Naive thymus-derived CD4-positive, alpha-beta T cell (primary cell): Measurements from ENCODE around the gene PCDHGA1. TPM values are rescaled to one million over a fixed set of nuclear protein-coding genes. Genes with fewer than 3 reads are reported as not detected.
"Not testable (repeated sequence)": the region's sequence is repeated elsewhere in the genome, so short reads cannot be mapped to it uniquely, and the experiment has no call there.

Experiments
- ATAC-seq: fragments of 150-1000 bp; cut with Tn5 transposase; 2 replicates; pipeline ENCODE4 v1.10.0; 2021; ENCODE audit warnings: mild to moderate bottlenecking, moderate library complexity
- CTCF ChIA-PET: fragments of 350-600 bp; sonication (Branson Sonifier 250); formaldehyde crosslinking; loops from one replicate; lab custom pipeline; 2021; ENCODE audit warnings: antibody characterized with exemption; lab: Charles Lee
- POLR2A ChIA-PET: fragments of 350-600 bp; sonication (Branson Sonifier 250); formaldehyde crosslinking; loops from one replicate; lab custom pipeline; 2021; ENCODE audit warnings: antibody characterized with exemption, inconsistent platforms; lab: Charles Lee
- DNase-seq, 9 donors: peaks; one replicate each; pipeline versions ENCODE4 v3.0.0 to v3.0.0-alpha.2; 2020 to 2022; ENCODE audit warnings: mixed read lengths in 1 of 9
- H3K27ac ChIP-seq: one replicate; pipeline ENCODE4 v1.7.0; 2013; ENCODE audit warnings: mild to moderate bottlenecking, low read depth, low read length, moderate library complexity
- H3K27me3 ChIP-seq, 2 donors: one replicate each; pipeline ENCODE4 v1.7.0; 2013; ENCODE audit warnings: low read length in 2 of 2, mild to moderate bottlenecking in 2 of 2, moderate library complexity in 2 of 2; ENCODE audit not compliant: control insufficient read depth in 2 of 2, insufficient read depth in 2 of 2
- H3K36me3 ChIP-seq, 3 experiments: 1 replicate in 2 of 3; 2 replicates in 1 of 3; pipeline ENCODE4 v1.7.0; 2013; ENCODE audit warnings: low read length in 3 of 3, mild to moderate bottlenecking in 3 of 3, moderate library complexity in 1 of 3; ENCODE audit not compliant: insufficient read depth in 3 of 3, control insufficient read depth in 2 of 3
- H3K4me1 ChIP-seq, 2 donors: one replicate each; pipeline ENCODE4 v1.7.0; 2013; ENCODE audit warnings: low read length in 2 of 2, mild to moderate bottlenecking in 2 of 2, moderate library complexity in 1 of 2; ENCODE audit not compliant: control insufficient read depth in 2 of 2, insufficient read depth in 2 of 2
- H3K4me3 ChIP-seq: 2 replicates; pipeline ENCODE4 v1.7.0; 2013; ENCODE audit warnings: mild to moderate bottlenecking, low read length
- H3K9me3 ChIP-seq, 3 experiments: 1 replicate in 2 of 3; 2 replicates in 1 of 3; pipeline ENCODE4 v1.7.0; 2013; ENCODE audit warnings: low read length in 3 of 3; ENCODE audit not compliant: control insufficient read depth in 2 of 3
- H3K27ac Mint-ChIP-seq, 9 donors: one replicate each; pipeline ENCODE4 v1.8.0; 2020 to 2022; ENCODE audit warnings: mixed read lengths in 9 of 9, mild to moderate bottlenecking in 8 of 9, moderate library complexity in 5 of 9, inconsistent platforms in 2 of 9
- H3K27me3 Mint-ChIP-seq, 5 donors: one replicate each; pipeline ENCODE4 v1.8.0; 2021 to 2022; ENCODE audit warnings: mixed read lengths in 5 of 5, mild to moderate bottlenecking in 1 of 5
- H3K36me3 Mint-ChIP-seq, 5 donors: one replicate each; pipeline ENCODE4 v1.8.0; 2020 to 2022; ENCODE audit warnings: mixed read lengths in 5 of 5, mild to moderate bottlenecking in 3 of 5, inconsistent platforms in 1 of 5
- H3K4me1 Mint-ChIP-seq, 7 donors: one replicate each; pipeline ENCODE4 v1.8.0; 2020 to 2022; ENCODE audit warnings: mixed read lengths in 7 of 7, mild to moderate bottlenecking in 3 of 7, inconsistent platforms in 1 of 7
- H3K4me3 Mint-ChIP-seq, 10 donors: one replicate each; pipeline ENCODE4 v1.8.0; 2020 to 2022; ENCODE audit warnings: mild to moderate bottlenecking in 10 of 10, mixed read lengths in 10 of 10, moderate library complexity in 6 of 10, inconsistent platforms in 2 of 10
- H3K9me3 Mint-ChIP-seq, 11 donors: one replicate each; pipeline ENCODE4 v1.8.0; 2020 to 2022; ENCODE audit warnings: mixed read lengths in 11 of 11, mild to moderate bottlenecking in 4 of 11, inconsistent platforms in 1 of 11, moderate library complexity in 1 of 11
- intact Hi-C, 2 donors: fragments of 100-400 bp; cut with micrococcal nuclease; formaldehyde crosslinking; loops; one replicate each; pipeline ENCODE4 v1.15.1; 2023
- polyA plus RNA-seq, 2 donors: library from polyadenylated mRNA; unstranded; fragments of 300-500 nt; fragmentation: Illumina TruSeq; gene quantifications; one replicate each; pipeline ENCODE4 v1.2.3, GENCODE V29; 2021
- total RNA-seq, 6 experiments: library from RNA in 5 of 6; stranded (reverse) in 5 of 6; gene quantifications; 1 replicate in 5 of 6; 2 replicates in 1 of 6; pipeline ENCODE4 v1.2.3 and lab custom pipeline; 2021 to 2026

PCDHGA1 gene
- total and polyA plus RNA-seq, 7 experiments from 2014 or later, result 0.08 to 0.54 (median 0.17) TPM; not detected in 2

GRCh38 chr5:141394401-141395187 is 64.3 kb downstream of the PCDHGA1 start:
- H3K9me3 Mint-ChIP-seq, result peaks cover 0 to 86% (median 49%) of the 10 kb centered on the region in 11 donors
- intact Hi-C loops, DNase-seq, H3K4me3 Mint-ChIP-seq, H3K4me1 Mint-ChIP-seq, CTCF ChIA-PET, H3K4me3 ChIP-seq, POLR2A ChIA-PET, ATAC-seq, H3K36me3 ChIP-seq, H3K27ac ChIP-seq, H3K4me1 ChIP-seq: not testable (repeated sequence)
- peaks cover 4 to 12% of the 10 kb centered on the region in 2 donors for H3K27me3 ChIP-seq
- H3K9me3 ChIP-seq, result peaks cover 0 to 39% (median 0%) of the 10 kb centered on the region in 3 experiments
- H3K36me3 Mint-ChIP-seq, result peaks cover 2 to 27% (median 10%) of the 10 kb centered on the region in 5 donors
- H3K27ac Mint-ChIP-seq, result peak overlapping the region in 1 of 9 donors; percentile 28
- H3K27me3 Mint-ChIP-seq, result peaks cover 37 to 85% (median 74%) of the 10 kb centered on the region in 5 donors

- H3K4me3 ChIP-seq, H3K4me1 ChIP-seq, CTCF ChIA-PET, H3K4me1 Mint-ChIP-seq, H3K27ac ChIP-seq, POLR2A ChIA-PET, intact Hi-C loops, H3K36me3 ChIP-seq: not testable (repeated sequence)
- Mint-ChIP-seq H3K9me3 (peaks cover 4 to 82% (median 38%) of the 10 kb centered on the region in 11 donors), H3K27me3 (peaks cover 45 to 83% (median 68%) of the 10 kb centered on the region in 5 donors), H3K27ac (peak within 1 kb of the TSS in 2 of 9 donors; percentile 43 to 83), H3K4me3 (peak within 1 kb of the TSS; percentile 27 to 67 (median 44)), H3K36me3 (peaks cover 4 to 27% (median 9%) of the 10 kb centered on the region in 5 donors)
- peak; percentile 89 for ATAC-seq
- H3K27me3 ChIP-seq, result peaks cover 2 to 18% of the 10 kb centered on the region in 2 donors
- peaks cover 0 to 45% (median 0%) of the 10 kb centered on the region in 3 experiments for H3K9me3 ChIP-seq
- peak in 4 of 9 donors; percentile 41 to 49 (median 42) for DNase-seq
These were observed 67.6 kb downstream of the PCDHGA1 start, which contains the start of gene PCDHGB5 for GRCh38 chr5:141397756-141398551. PCDHGB5 (plus strand) TSS chr5:141397947; CDS start chr5:141398128, 181 bp downstream.

DNA sequence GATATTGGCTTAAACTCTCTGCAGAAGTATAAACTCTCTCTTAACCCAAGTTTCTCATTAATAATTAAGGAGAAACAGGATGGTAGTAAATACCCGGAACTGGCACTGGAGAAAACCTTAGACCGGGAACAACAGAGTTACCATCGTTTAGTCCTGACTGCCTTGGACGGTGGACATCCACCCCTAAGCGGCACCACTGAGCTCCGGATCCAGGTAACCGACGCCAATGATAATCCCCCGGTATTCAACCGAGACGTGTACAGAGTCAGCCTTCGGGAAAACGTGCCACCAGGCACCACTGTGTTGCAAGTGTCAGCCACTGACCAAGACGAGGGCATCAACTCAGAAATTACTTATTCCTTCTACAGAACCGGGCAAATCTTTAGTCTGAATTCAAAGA is 68.3 kb downstream of the PCDHGA1 start:
- H3K36me3 Mint-ChIP-seq, result peaks cover 4 to 28% (median 9%) of the 10 kb centered on the region in 5 donors
- DNase-seq (no peak), ATAC-seq (no peak)
- Histone ChIP-seq H3K4me3 (no peak overlapping the region), H3K36me3 (no peaks in the 10 kb centered on the region), H3K4me1 (no peaks in the 10 kb centered on the region), H3K27me3 (peaks cover 2 to 18% of the 10 kb centered on the region in 2 donors), H3K27ac (no peak overlapping the region), H3K9me3 (peaks cover 0 to 45% (median 0%) of the 10 kb centered on the region in 3 experiments)
- H3K27ac Mint-ChIP-seq, result peak overlapping the region in 2 of 9 donors; percentile 43 to 83
- POLR2A ChIA-PET, result no interaction called here
- intact Hi-C loops, result no loop called here
- peaks cover 50 to 83% (median 70%) of the 10 kb centered on the region in 5 donors for H3K27me3 Mint-ChIP-seq
- CTCF ChIA-PET, result no interaction called here
- H3K9me3 Mint-ChIP-seq, result peaks cover 4 to 82% (median 38%) of the 10 kb centered on the region in 11 donors
- peaks cover 0 to 6% (median 2%) of the 10 kb centered on the region in 7 donors for H3K4me1 Mint-ChIP-seq
- H3K4me3 Mint-ChIP-seq, result peak overlapping the region in 3 of 10 donors; percentile 23 to 41 (median 33)

DNA sequence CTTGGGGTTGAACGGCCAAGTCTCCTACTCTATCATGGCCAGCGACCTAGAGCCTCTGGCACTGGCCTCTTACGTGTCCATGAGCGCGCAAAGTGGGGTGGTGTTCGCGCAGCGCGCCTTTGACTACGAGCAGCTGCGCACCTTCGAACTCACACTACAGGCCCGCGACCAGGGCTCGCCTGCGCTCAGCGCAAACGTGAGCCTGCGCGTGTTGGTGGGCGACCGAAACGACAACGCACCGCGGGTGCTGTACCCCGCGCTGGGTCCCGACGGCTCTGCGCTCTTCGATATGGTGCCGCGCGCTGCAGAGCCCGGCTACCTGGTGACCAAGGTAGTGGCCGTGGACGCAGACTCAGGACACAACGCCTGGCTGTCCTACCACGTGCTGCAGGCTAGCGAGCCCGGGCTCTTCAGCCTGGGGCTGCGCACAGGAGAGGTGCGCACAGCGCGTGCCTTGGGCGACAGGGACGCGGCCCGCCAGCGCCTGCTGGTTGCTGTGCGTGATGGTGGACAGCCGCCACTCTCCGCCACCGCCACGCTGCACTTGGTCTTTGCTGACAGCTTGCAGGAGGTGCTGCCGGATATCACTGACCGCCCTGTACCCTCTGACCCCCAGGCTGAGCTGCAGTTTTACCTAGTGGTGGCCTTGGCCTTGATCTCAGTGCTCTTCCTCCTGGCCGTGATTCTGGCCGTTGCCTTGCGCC is 69.4 kb downstream of the PCDHGA1 start:
- H3K27me3 Mint-ChIP-seq, result peaks cover 48 to 84% (median 70%) of the 10 kb centered on the region in 5 donors
- Histone ChIP-seq H3K27me3 (peaks cover 2 to 18% of the 10 kb centered on the region in 2 donors), H3K4me3 (no peak overlapping the region), H3K36me3 (no peaks in the 10 kb centered on the region), H3K4me1 (no peaks in the 10 kb centered on the region), H3K27ac (no peak overlapping the region), H3K9me3 (peaks cover 0 to 35% (median 0%) of the 10 kb centered on the region in 3 experiments)
- ChIA-PET POLR2A (no interaction called here), CTCF (no interaction called here)
- H3K36me3 Mint-ChIP-seq, result peaks cover 4 to 29% (median 9%) of the 10 kb centered on the region in 5 donors
- ATAC-seq (no peak), DNase-seq (no peak)
- peak overlapping the region in 4 of 9 donors; percentile 10 to 74 (median 66) for H3K27ac Mint-ChIP-seq
- peaks cover 0 to 6% (median 2%) of the 10 kb centered on the region in 7 donors for H3K4me1 Mint-ChIP-seq
- H3K9me3 Mint-ChIP-seq, result peaks cover 4 to 82% (median 41%) of the 10 kb centered on the region in 11 donors
- H3K4me3 Mint-ChIP-seq, result peak overlapping the region in 5 of 10 donors; percentile 3 to 71 (median 23)
- intact Hi-C loops, result no loop called here

DNA sequence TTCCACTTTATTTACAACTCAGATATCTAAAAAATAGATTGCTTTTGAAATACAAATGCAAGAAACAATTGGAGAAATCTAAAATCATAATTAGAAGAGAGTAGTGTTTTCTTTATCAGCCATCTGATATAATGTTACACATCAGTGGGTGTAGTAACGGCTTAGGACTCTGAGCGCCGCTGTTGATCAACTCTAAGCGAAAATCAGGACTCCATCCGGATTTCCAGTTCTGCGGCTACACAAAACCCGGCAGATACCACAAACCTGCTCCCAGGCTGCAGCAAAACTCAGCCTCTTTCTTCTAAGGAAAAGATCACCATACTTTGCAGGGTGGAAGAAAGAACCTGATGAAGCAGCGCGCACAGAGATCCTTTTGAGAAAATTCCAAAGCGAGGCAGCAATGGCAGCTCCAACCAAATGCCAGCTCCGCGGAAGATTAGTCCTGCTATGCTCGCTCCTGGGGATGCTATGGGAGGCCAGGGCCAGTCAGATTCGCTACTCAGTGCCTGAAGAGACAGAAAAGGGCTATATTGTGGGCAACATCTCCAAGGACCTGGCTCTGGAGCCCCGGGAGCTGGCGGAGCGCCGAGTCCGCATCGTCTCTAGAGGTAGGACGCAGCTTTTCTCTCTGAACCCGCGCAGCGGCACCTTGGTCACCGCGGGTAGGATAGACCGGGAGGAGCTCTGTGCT is 72.4 kb downstream of the PCDHGA1 start, which contains the start of gene PCDHGA9:
PCDHGA9 (plus strand) TSS at position 226 of the 691 bp plus-strand sequence; CDS start at position 401, 175 bp downstream.
- ATAC-seq, result no peak
- no peaks in the 10 kb centered on the region for H3K36me3 ChIP-seq
- CTCF ChIA-PET, result no interaction called here
- Mint-ChIP-seq H3K27ac (peak within 1 kb of the TSS in 3 of 9 donors; percentile 8 to 49 (median 49)), H3K36me3 (peaks cover 4 to 34% (median 9%) of the 10 kb centered on the region in 5 donors), H3K9me3 (peaks cover 5 to 82% (median 41%) of the 10 kb centered on the region in 11 donors), H3K4me3 (peak within 1 kb of the TSS in 9 of 10 donors; percentile 28 to 76 (median 68)), H3K4me1 (peaks cover 0 to 10% (median 4%) of the 10 kb centered on the region in 7 donors), H3K27me3 (peaks cover 50 to 82% (median 74%) of the 10 kb centered on the region in 5 donors)
- intact Hi-C loops, result no loop called here
- no peak for DNase-seq
- H3K27ac ChIP-seq, result no peak within 1 kb of the TSS
- H3K4me3 ChIP-seq, result no peak within 1 kb of the TSS
- peaks cover 7 to 26% of the 10 kb centered on the region in 2 donors for H3K27me3 ChIP-seq
- H3K4me1 ChIP-seq, result no peaks in the 10 kb centered on the region
- POLR2A ChIA-PET, result no interaction called here
- peaks cover 0 to 34% (median 0%) of the 10 kb centered on the region in 3 experiments for H3K9me3 ChIP-seq
